AG04449 (cell line): ENCODE measurements around the gene DEFB131B.
"Not testable (repeated sequence)": the region's sequence is repeated elsewhere in the genome, so short reads cannot be mapped to it uniquely, and the experiment has no call there.

Experiments used
- CTCF ChIA-PET: fragments of 350-600 bp; formaldehyde crosslinking; extraction: SDS; loops from one replicate; lab custom pipeline; 2021; ENCODE audit warnings: antibody characterized with exemption; lab: Yijun Ruan, JAX
- POLR2A ChIA-PET: fragments of 400-600, 350-600 bp; formaldehyde crosslinking; extraction: SDS; loops from one replicate; lab custom pipeline; 2020; ENCODE audit warnings: antibody characterized with exemption, inconsistent platforms; lab: Yijun Ruan, JAX
- DNase-seq: peaks from one replicate; pipeline ENCODE4 v3.0.0-alpha.2; 2010; ENCODE audit warnings: low read depth, low spot score
- H3K4me3 ChIP-seq: 2 replicates; pipeline ENCODE4 v1.5.1; 2011; ENCODE audit warnings: low read depth, mild to moderate bottlenecking, control low read depth, low read length
- TF ChIP-seq, protein P1 (sequence below): IDR thresholded peaks from one replicate; pipeline ENCODE4 v1.5.1; 2011; ENCODE audit warnings: mild to moderate bottlenecking, moderate library complexity, low read length, control low read depth, inconsistent platforms; ENCODE audit not compliant: insufficient read depth; ENCODE audit errors: missing control alignments

Gene DEFB131B

DNA sequence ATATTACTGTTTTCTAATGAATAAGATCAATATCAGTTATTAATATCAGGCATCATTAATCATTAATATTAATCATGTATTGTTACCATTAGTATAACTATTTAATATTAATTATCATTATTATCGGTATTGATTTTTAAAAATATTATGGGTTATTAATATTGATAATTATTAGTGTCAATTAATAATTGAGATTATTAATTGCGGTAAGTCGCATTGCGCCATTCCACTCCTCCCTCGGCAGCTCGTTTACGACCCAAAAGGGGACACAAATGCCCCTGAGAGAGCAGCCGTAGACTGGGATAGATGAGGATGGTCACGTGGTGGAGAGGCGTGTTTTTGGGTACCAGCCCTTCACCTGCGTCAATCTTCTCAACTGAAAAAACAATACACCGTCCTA lies 7.6 kb downstream of the DEFB131B start:
- H3K4me3 ChIP-seq, POLR2A ChIA-PET, CTCF ChIA-PET, DNase-seq: not testable (repeated sequence)

- H3K4me3 ChIP-seq, DNase-seq, CTCF ChIA-PET, POLR2A ChIA-PET: not testable (repeated sequence)
Observed at GRCh38 chr11:71888335-71889010, 10.2 kb downstream of the DEFB131B start.

DNA sequence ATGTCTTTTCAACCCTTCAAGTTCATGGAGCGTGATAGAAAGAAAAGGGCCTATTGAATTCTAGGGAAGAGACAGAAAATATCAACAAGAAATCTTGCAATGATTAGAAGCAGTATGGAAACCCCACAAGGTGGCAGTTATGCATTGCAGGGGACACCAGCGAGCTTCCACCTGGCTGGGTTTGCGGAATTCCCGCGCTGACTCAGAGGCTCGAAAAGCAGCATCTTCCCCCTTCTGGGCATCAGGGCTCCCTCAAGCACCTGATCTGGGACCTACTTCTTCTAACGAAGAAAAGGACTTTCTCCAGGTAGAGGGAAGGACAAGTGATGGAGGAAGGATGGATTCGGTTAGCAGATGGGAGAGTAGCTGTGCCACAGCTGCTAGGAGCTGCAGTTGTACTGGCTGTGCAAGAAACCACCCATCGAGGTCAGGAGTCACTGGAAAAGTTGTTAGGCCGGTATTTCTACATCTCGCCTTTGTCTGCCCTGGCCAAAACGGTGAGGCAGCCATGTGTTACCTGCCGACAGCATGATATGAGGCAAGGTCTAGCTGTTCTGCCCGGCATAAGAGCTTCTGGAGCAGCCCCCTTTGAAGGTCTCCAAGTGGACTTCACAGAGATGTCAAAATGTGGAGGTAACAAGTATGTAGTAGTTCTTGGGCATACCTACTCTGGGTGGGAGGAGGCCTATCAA lies 11.1 kb downstream of the DEFB131B start:
- POLR2A ChIA-PET, DNase-seq, CTCF ChIA-PET, H3K4me3 ChIP-seq: not testable (repeated sequence)

DNA sequence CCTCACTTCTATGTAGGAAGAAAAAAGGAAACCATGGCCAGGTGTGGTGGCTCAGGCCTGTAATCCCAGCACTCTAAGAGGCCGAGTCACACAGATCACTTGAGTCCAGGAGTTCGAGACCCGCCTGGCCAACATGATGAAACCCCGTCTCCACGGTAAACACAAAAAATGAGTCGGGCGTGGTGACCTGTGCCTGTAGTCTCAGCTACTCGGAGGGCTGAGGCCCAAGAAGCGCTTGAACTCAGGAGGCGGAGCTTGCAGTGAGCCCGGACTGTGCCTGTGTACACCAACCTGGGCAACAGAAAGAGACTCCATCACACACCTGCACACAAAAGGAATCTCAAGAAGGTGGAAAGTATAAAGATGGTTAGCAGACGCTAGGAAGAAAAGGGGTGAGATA lies 17.7 kb downstream of the DEFB131B start:
- ChIA-PET POLR2A (no interaction called here), CTCF (no interaction called here)
- no peak overlapping the region for H3K4me3 ChIP-seq
- no peak for DNase-seq
- TF ChIP-seq, protein P1, sequence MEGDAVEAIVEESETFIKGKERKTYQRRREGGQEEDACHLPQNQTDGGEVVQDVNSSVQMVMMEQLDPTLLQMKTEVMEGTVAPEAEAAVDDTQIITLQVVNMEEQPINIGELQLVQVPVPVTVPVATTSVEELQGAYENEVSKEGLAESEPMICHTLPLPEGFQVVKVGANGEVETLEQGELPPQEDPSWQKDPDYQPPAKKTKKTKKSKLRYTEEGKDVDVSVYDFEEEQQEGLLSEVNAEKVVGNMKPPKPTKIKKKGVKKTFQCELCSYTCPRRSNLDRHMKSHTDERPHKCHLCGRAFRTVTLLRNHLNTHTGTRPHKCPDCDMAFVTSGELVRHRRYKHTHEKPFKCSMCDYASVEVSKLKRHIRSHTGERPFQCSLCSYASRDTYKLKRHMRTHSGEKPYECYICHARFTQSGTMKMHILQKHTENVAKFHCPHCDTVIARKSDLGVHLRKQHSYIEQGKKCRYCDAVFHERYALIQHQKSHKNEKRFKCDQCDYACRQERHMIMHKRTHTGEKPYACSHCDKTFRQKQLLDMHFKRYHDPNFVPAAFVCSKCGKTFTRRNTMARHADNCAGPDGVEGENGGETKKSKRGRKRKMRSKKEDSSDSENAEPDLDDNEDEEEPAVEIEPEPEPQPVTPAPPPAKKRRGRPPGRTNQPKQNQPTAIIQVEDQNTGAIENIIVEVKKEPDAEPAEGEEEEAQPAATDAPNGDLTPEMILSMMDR = no peak

DNA sequence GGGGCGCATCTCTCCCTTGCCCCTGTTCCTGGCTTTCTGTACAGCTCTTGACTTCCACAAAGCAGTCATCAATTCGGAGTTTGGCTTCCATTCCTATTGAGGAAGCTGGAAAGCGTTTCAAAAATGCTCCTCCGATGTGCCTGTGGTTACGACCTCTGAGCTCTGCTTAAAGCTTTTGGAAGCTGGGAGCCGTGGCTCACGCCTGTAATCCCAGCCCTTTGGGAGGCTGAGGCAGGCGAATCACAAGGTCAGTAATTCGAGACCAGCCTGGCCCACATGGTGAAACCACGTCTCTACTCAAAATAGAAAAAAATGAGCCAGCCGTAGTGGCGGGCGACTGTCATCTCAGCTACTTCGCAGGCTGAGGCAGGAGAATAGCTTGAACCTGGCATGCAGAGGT lies 22.9 kb downstream of the DEFB131B start:
- CTCF ChIA-PET, POLR2A ChIA-PET, H3K4me3 ChIP-seq: not testable (repeated sequence)
- peak; percentile 26 for DNase-seq

DNA sequence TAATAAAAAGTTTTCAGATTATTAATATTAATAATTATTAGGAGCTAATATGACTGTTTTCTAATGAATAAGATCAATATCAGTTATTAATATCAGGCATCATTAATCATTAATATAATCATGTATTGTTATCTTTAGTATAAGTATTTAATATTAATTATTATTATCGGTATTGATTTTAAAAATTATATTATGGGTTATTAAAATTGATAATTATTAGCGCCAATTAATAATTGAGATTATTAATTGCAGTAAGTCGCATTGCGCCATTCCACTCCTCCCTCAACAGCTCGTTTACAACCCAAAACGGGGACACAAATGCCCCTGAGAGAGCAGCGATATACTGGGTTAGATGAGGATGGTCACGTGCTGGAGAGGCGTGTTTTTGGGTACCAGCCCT lies 30.0 kb downstream of the DEFB131B start:
- no peak overlapping the region for H3K4me3 ChIP-seq
- CTCF ChIA-PET = no interaction called here
- no peak for DNase-seq
- POLR2A ChIA-PET = no interaction called here
- TF ChIP-seq, protein P1 = no peak

DNA sequence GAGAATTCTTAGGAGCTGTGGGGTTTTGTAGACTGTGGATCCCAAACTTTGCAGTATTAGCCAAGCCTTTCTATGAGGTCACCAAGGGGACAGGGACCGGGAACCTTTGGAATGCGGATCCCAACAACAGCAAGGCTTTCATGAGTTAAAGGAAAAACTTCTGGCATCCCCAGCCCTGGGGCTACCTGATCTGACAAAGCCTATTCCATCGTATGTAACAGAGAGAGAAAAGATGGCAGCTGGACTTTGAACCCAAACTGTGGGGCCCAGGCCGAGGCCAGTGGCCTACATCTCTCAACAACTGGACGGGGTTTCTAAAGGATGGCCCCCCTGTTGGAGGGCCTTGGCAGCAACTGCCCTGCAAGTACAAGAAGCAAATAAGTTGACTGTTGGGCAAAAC lies 32.5 kb downstream of the DEFB131B start:
- H3K4me3 ChIP-seq, DNase-seq, POLR2A ChIA-PET, CTCF ChIA-PET: not testable (repeated sequence)

- DNase-seq, POLR2A ChIA-PET, H3K4me3 ChIP-seq, CTCF ChIA-PET: not testable (repeated sequence)
Observed at GRCh38 chr11:71911321-71911985, 33.2 kb downstream of the DEFB131B start.

DNA sequence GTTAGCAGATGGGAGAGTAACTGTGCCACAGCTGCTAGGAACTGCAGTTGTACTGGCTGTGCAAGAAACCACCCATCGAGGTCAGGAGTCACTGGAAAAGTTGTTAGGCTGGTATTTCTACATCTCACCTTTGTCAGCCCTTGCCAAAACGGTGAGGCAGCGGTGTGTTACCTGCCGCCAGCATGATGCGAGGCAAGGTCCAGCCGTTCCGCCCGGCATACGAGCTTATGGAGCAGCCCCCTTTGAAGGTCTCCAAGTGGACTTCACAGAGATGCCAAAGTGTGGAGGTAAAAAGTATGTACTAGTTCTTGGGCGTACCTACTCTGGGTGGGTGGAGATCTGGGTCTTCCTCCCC lies 33.7 kb downstream of the DEFB131B start:
- POLR2A ChIA-PET, H3K4me3 ChIP-seq, DNase-seq, CTCF ChIA-PET: not testable (repeated sequence)
